ENCODE data around the gene ARHGAP15.

DNA sequence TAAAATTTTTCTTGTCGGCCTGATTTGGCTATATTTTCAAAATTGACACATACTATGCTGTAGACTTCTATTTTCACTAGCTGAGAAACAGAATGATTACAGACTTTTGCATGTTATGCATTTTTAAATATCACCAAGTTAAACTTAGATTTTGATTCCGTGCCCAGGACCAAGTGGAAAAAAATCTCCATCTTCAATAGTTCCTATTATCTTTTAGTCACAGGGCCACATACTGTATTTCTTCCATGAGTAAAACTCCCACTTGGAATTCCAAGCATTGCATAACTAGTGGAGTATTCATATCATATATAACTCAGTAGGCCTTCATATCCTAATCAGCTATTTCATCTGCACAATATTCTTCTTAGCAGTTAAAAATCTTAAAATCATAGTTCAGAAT lies 470.9 kb downstream of the ARHGAP15 start:
- no peak for TF ChIP-seq POLR2A (IDR thresholded peaks at IDR 0.05)
- TF ChIP-seq, protein P1, sequence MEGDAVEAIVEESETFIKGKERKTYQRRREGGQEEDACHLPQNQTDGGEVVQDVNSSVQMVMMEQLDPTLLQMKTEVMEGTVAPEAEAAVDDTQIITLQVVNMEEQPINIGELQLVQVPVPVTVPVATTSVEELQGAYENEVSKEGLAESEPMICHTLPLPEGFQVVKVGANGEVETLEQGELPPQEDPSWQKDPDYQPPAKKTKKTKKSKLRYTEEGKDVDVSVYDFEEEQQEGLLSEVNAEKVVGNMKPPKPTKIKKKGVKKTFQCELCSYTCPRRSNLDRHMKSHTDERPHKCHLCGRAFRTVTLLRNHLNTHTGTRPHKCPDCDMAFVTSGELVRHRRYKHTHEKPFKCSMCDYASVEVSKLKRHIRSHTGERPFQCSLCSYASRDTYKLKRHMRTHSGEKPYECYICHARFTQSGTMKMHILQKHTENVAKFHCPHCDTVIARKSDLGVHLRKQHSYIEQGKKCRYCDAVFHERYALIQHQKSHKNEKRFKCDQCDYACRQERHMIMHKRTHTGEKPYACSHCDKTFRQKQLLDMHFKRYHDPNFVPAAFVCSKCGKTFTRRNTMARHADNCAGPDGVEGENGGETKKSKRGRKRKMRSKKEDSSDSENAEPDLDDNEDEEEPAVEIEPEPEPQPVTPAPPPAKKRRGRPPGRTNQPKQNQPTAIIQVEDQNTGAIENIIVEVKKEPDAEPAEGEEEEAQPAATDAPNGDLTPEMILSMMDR (IDR thresholded peaks at IDR 0.05), result no peak

All from adrenal gland (tissue), 5 donors.